IMR-90 (cell line): ENCODE measurements around the gene FLCN.

ENCODE experiments used
- NFE2L2 ChIP-seq: fragments of 150-350 bp; IDR thresholded peaks from 2 replicates; pipeline ENCODE4 v1.6.1; 2016; ENCODE audit warnings: low read depth, mild to moderate bottlenecking, low read length
- POLR2A ChIP-seq: IDR thresholded peaks from 2 replicates; pipeline ENCODE4 v1.6.1; 2012; ENCODE audit warnings: mild to moderate bottlenecking, low read depth, low read length
- TF ChIP-seq, protein P1 (sequence below): conservative IDR thresholded peaks from 2 replicates; pipeline ENCODE4 v1.5.1; 2012; ENCODE audit warnings: mild to moderate bottlenecking, low read depth, low read length, improper control_type of control experiment

- TF ChIP-seq, protein P1, sequence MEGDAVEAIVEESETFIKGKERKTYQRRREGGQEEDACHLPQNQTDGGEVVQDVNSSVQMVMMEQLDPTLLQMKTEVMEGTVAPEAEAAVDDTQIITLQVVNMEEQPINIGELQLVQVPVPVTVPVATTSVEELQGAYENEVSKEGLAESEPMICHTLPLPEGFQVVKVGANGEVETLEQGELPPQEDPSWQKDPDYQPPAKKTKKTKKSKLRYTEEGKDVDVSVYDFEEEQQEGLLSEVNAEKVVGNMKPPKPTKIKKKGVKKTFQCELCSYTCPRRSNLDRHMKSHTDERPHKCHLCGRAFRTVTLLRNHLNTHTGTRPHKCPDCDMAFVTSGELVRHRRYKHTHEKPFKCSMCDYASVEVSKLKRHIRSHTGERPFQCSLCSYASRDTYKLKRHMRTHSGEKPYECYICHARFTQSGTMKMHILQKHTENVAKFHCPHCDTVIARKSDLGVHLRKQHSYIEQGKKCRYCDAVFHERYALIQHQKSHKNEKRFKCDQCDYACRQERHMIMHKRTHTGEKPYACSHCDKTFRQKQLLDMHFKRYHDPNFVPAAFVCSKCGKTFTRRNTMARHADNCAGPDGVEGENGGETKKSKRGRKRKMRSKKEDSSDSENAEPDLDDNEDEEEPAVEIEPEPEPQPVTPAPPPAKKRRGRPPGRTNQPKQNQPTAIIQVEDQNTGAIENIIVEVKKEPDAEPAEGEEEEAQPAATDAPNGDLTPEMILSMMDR, result no peak
- TF ChIP-seq POLR2A (no peak), NFE2L2 (no peak)
Measured at GRCh38 chr17:17206913-17207335, 30.0 kb downstream of the FLCN start.
